ENCODE data around the gene ADAMTS17. TPM values are rescaled to one million over a fixed set of nuclear protein-coding genes. Genes with fewer than 3 reads are reported as not detected.

Gene ADAMTS17
- total RNA-seq, 1 donor: 0.81 TPM

DNA sequence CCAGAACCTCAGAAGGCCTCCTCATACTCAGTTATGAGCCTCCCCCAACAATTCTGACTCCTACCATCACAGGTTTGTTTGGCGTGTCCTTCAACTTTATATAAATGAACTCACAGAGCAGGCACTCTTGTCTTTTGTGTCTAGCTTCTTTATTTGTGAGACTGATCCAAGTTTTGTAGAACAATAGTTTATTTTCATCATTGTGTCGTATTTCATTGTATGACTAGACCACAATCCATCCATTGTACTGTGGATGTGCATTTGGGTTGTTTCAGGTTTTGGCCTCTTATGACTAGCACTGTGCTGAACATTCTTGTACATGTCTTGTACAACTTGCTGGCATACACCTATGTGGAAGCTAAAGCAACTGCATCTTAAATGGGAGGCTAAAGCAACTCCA, 315.7 kb downstream of the ADAMTS17 start:
- DNase-seq (ENCODE audit: low read depth): no peak
- TF ChIP-seq, protein P1, sequence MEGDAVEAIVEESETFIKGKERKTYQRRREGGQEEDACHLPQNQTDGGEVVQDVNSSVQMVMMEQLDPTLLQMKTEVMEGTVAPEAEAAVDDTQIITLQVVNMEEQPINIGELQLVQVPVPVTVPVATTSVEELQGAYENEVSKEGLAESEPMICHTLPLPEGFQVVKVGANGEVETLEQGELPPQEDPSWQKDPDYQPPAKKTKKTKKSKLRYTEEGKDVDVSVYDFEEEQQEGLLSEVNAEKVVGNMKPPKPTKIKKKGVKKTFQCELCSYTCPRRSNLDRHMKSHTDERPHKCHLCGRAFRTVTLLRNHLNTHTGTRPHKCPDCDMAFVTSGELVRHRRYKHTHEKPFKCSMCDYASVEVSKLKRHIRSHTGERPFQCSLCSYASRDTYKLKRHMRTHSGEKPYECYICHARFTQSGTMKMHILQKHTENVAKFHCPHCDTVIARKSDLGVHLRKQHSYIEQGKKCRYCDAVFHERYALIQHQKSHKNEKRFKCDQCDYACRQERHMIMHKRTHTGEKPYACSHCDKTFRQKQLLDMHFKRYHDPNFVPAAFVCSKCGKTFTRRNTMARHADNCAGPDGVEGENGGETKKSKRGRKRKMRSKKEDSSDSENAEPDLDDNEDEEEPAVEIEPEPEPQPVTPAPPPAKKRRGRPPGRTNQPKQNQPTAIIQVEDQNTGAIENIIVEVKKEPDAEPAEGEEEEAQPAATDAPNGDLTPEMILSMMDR (IDR thresholded peaks at IDR 0.05; ENCODE audit: insufficient read depth, low read length): no peak
- H3K4me3 ChIP-seq (ENCODE audit: low read depth, low read length): no peak overlapping the region

DNA sequence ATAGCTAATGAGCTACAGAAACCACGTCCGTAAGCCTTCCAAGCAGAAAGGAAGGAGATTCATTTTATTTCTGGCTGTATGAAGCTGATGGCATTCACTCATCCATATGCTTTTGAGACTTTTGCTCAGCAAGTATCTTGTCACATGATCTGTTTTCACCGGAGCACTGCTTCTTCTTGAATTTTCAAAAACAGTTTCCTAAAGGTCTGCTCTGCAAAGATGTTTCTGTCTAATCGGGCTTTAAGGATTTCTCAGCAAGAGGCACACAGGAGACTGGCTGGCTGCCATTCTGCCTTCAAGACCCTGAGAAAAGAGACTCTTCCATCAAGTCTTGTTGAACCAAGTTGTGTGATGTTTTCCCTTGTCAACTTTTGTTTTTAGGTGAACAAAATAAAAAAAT, 319.0 kb downstream of the ADAMTS17 start:
- no peak for DNase-seq (ENCODE audit: low read depth)

GRCh38 chr15:100022391-100022790, 319.4 kb downstream of the ADAMTS17 start:
- DNase-seq (ENCODE audit: low read depth): no peak
- no peak overlapping the region for H3K4me3 ChIP-seq (ENCODE audit: low read depth, low read length)
- TF ChIP-seq, protein P1 (IDR thresholded peaks at IDR 0.05; ENCODE audit: insufficient read depth, low read length): no peak

More for the DNA sequence above, 319.0 kb downstream of the ADAMTS17 start:
- no peak overlapping the region for H3K4me3 ChIP-seq (ENCODE audit: low read depth, low read length)
- TF ChIP-seq, protein P1 (IDR thresholded peaks at IDR 0.05; ENCODE audit: insufficient read depth, low read length): no peak

DNA sequence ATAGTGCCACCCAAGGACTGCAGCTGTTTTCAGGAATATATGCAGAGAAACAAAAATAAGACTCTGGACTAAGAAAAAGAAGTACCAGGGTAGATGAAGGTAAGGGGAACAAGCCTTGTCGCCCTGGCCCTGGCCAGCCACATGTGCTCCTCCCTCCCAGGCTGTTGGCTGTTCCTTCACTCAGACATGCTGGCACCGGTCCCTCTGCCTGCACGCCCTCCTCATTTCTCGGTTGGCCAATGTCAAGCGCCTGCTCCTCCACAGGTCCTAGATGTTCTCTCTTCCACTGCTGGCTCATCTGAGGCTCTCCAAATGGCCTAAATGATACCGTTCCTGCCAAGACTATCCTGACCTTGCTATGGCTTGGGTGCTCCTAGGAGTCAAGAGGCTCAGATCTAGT, 320.1 kb downstream of the ADAMTS17 start:
- H3K4me3 ChIP-seq (ENCODE audit: low read depth, low read length): no peak overlapping the region
- no peak for DNase-seq (ENCODE audit: low read depth)
- TF ChIP-seq, protein P1 (IDR thresholded peaks at IDR 0.05; ENCODE audit: insufficient read depth, low read length): no peak

- no peak overlapping the region for H3K4me3 ChIP-seq (ENCODE audit: low read depth, low read length)
Observed at GRCh38 chr15:100020614-100021013, 321.2 kb downstream of the ADAMTS17 start.

GRCh38 chr15:100020189-100020588, 321.6 kb downstream of the ADAMTS17 start:
- TF ChIP-seq, protein P1 (IDR thresholded peaks at IDR 0.05; ENCODE audit: insufficient read depth, low read length): no peak
- no peak overlapping the region for H3K4me3 ChIP-seq (ENCODE audit: low read depth, low read length)

More at GRCh38 chr15:100020614-100021013, 321.2 kb downstream of the ADAMTS17 start:
- TF ChIP-seq, protein P1 (IDR thresholded peaks at IDR 0.05; ENCODE audit: insufficient read depth, low read length): no peak
- DNase-seq (ENCODE audit: low read depth): no peak

GRCh38 chr15:100019601-100020000, 322.2 kb downstream of the ADAMTS17 start:
- no peak overlapping the region for H3K4me3 ChIP-seq (ENCODE audit: low read depth, low read length)
- TF ChIP-seq, protein P1 (IDR thresholded peaks at IDR 0.05; ENCODE audit: insufficient read depth, low read length): no peak
- no peak for DNase-seq (ENCODE audit: low read depth)

More at GRCh38 chr15:100020189-100020588, 321.6 kb downstream of the ADAMTS17 start:
- no peak for DNase-seq (ENCODE audit: low read depth)
